Activated CD4-positive, alpha-beta T cell treated with anti-CD3 and anti-CD28 coated beads, Interleukin-2, Interleukin-6, amounts not matched to agents 100 ng/mL and 50 ng/mL, durations not matched to agents 16 hours and 8 hours (primary cell): ENCODE data around the gene ATG4B.
A peak's percentile ranks its signal among the peaks of the same experiment; 100 is the strongest.

ENCODE experiments used
- DNase-seq: peaks from one replicate; pipeline ENCODE4 v3.0.0-alpha.2; 2020

Gene ATG4B

DNA sequence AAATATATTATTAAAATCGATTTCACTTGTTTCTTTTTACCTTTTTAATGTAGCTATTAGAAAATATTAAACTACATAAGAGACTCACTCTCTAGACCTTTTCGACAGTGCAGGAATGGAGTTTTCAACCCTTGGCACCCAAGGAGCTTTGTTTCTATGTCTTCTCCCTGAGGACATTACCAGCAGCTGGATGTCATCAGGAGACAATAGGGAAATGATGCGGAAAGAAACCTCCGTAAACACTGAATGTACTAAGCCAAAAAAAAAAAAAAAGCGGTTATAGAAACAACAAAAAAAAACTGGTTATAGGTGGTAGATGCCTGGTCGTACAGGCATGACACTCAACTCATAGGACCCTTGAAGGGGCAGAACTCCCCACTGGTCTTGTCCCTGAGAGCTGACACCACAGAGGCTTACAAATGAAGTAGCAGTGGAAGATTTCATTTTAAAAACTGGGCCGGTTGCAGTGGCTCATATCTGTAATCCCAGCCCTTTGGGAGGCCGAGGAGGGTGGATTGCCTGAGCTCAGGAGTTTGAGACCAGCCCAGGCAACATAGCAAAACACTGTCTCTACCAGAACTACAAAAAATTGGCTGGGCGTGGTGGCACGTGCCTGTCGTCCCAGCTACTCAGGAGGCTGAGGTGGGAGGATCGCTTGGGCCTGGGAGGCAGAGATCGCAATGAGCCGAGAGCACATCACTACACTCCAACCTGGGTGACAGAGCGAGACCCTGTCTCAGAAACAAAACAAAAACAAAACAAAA lies 24.3 kb upstream of the ATG4B start:
- DNase-seq, result no peak

DNA sequence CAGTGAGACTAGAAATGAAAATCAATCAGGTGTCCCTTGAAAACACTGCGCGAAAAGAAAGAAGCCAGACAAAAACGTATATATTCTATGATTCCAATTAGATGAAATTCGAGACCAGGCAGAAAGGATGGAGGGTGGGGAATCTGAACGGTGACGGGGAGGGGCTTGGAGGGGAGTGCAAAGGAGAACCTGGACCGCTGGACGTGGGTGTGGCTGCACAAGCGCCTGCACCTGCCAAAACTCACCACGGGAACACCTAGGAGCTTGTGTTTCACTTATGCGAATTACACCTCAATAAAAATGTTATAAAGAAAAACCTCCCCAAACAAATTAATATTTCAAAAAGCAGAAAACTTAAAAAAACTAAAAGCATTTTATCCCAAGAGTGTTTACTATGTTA lies 22.5 kb upstream of the ATG4B start:
- no peak for DNase-seq

DNA sequence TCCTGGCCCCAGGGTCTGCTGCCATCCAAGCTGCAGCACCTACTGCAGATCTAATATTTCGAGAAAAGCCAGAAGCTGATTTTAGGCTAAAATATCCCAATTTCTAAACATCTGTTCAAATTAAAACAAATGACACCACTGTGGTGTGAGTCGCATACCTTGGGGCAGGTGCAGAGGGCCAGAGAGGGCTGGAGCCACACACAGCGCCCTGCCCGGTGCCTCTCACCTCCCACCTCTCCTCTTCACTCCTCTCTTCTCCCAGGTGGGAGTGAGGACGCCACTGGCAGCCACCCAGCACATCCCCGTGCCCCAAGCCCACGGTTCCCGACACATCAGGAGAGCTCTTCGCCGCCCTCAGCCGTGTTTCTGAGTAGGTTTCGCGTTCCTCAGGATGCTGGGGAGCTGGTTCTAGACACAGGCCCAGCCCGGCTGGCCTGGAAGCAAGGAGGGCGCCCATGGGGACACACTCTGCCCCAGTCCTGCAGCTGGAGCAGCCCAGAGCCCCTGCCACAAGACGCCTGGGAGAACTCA lies 21.9 kb upstream of the ATG4B start:
- DNase-seq, result no peak

DNA sequence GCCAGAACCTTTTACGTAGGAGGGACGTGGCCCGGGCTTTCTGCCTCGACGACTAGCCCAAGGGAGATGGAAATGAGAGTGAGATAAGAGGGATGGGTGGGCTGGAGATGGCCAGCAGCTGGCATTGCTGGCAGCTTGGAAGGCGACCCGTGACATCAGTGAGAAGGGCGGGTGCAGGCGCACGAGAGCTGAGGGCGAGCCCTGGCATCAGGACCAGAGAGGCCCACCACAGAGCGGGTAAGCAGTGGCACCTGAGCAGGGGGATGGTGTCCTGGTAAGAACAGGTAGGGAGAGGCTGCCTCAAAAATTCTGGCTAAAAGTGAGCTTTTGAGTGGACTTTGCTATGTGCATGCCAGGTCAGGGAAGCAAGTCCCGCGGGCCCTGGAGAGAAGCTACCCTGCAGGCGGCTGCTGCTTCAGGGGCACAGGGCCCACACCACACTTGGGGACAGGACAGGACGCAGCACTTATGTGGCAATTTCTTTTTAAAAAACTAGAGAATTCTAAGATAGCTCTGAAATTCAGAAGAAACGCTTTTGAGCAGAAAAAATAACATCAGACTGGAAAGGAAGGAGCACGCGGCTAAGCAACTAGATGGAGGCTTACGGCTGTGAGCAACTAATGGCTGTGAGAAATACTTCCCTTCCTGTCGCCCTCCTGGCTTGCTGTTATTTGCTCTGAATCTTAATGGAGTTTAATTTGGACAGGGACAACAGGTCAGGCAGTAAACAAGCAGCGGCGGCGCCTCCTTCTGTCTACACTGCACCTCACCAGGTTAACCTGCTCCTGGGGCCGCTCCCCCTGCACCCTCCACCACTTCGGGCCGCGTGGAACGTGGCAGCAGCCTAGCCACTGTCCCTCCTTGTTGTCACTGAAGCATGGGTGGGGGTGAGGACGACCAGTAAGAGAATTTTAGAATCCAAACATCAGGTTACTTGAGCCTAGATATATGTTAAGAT lies 21.0 kb upstream of the ATG4B start:
- no peak for DNase-seq

DNA sequence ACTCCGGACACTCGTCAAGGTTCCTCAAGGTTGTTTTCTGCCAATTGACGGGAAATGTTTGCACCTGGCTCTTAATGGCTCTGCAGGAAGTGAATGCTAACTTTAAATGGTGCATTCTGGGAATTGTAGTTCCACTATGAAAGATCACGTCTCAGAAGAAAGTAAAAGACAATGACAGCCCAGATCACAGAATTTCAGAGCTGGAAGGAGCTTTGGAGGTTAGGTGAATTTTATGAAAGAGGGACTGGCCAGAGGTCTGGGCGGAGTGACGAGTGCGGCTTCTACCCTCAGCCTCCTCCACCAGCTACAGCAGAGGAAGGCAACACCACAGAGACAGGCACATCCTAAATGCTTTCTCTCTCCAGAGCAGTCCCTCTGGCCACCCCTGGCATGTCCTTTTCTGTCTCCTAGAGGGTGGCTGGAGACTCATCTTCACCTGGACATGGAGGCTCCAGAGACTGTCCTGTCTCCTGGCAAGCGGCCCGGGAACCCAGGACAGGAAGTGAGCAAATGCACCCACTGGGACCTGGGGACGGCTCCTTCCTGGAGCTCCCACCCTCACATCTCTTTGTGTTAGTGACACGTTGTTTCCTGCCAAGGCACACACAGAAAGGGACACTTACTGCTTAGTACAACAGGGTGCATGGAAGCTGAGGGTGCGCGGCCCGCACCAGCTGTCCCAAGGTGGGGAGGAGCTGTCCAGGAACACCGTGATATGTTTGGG lies 19.9 kb upstream of the ATG4B start:
- DNase-seq, result peak; percentile 58

DNA sequence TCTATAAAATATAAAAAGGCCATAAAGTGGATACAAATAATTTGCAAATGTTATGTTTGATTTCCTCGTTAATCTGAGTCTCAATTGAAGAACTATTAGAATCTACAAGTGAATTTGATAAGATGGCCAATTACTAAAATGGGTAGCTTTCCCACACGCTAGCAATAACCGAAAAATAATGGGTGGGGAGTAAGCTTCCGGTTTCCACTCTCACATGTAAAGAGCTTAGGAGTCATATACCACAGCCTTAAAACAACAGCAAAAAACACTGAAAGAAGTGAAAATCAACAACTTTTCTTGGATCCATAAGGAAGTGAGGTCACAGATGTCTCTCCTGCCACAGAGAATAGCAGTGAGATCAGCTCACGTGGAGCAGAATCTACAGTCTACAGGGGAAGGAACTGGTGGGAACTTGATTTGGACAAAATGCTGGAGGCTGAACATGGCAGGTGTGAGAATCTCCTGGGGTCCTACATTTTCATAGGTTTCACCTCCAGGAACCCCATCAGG lies 19.1 kb upstream of the ATG4B start:
- DNase-seq, result no peak

DNA sequence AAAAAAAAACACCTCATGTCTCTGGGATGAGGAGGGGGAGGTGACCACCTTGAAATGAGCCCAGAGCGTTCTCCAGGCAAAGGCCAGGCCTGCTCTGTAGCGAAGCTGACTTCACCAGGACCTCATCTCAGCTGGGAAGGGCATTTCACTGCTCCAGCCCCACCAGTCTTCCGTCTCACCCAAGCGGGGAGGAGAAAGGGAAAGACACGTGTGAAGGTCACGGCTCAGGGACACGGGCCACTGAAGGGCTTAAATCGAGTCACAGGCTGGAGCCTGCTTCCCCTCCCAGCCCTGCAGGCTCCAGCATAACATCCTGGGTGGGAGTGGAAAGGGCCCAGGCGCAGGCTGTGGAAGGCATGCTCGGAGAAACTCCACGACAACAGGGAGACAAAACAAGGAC lies 18.7 kb upstream of the ATG4B start:
- DNase-seq, result no peak

DNA sequence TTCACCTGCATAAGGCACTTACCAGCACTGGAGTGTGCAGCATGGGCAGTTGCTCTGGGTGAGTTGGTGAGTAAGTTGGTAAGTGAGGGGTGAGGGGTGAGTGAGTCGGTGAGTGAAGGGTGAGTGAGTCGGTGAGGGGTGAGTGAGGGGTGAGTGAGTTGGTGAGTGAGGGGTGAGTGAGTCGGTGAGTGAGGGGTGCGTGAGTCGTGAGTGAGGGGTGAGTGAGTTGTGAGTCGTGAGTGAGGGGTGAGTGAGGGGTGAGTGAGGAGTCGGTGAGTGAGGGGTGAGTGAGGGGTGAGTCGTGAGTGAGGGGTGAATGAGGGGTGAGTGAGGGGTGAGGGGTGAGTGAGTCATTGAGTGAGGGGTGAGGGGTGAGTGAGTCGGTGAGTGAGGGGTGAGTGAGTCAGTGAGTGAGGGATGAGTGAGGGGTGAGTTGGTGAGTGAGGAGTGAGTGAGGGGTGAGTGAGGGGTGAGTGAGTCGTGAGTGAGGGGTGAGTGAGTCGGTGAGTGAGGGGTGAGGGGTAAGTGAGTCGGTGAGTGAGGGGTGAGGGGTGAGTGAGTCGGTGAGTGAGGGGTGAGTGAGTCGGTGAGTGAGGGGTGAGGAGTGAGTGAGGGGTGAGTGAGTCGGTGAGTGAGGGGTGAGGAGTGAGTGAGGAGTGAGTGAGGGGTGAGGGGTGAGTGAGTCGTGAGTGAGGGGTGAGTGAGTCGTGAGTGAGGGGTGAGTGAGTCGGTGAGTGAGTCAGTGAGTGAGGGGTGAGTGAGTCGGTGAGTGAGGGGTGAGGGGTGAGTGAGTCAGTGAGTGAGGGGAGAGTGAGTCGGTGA lies 17.7 kb upstream of the ATG4B start:
- peak; percentile 22 for DNase-seq

DNA sequence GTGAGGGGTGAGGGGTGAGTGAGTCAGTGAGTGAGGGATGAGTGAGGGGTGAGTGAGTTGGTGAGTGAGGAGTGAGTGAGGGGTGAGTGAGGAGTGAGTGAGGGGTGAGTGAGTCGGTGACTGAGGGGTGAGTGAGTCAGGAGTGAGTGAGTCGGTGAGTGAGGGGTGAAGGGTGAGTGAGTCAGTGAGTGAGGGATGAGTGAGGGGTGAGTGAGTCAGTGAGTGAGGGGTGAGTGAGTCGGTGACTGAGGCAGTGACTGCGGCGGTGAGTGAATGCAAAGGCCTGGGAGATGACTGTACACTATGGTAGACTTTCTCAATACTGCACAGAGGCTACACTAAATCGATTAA lies 17.1 kb upstream of the ATG4B start:
- DNase-seq, result peak; percentile 85

DNA sequence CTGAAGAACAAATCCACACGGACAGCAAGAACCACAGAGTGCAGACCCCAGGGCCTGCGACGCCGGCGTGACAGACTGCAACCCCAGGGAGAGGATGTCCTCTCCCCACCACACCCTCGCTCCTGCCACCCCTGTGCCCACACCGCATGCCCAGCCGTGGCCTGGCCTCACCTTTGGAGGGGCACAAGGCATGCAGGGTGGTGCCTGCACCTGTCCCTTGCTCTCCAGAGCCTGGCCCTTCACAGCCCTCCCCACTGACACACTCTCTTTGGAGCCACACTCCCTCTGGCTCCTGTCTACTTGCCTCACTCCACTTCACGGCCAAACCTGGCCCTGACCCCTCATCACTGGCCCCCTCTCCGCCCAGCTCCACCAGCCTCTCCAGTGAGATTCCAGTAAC lies 9.8 kb upstream of the ATG4B start:
- DNase-seq, result no peak

DNA sequence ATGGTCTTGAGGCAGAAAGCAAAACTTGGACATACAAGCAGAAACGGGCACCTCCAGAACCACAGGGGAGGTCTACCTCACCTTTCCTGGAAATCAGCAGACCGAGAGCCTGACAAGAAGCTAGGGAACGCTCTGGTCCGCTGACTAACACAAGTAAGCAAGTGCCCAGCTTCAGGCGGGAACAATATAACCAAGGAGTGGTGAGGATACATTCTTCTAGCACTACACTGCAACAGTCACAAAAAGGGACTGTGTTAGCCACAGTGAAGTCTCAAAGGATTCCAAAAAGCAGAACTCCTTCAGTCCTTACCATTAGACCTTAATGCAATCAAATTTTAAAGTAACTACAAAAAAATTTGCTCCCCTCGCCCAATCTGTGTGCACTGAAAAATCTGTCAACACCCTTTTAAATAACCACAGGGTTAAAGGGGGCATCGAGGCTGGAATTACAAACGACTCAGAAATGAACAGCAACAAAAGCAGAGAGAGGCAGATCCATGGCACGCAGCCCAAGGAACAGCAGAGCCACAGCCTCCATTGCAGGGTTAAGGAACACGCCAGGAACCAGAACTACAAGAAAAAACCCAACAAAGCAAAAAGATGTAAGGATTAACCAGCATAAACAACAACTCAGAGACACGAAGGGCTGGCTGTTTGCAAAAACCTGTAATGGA lies 7.6 kb upstream of the ATG4B start:
- DNase-seq, result no peak

DNA sequence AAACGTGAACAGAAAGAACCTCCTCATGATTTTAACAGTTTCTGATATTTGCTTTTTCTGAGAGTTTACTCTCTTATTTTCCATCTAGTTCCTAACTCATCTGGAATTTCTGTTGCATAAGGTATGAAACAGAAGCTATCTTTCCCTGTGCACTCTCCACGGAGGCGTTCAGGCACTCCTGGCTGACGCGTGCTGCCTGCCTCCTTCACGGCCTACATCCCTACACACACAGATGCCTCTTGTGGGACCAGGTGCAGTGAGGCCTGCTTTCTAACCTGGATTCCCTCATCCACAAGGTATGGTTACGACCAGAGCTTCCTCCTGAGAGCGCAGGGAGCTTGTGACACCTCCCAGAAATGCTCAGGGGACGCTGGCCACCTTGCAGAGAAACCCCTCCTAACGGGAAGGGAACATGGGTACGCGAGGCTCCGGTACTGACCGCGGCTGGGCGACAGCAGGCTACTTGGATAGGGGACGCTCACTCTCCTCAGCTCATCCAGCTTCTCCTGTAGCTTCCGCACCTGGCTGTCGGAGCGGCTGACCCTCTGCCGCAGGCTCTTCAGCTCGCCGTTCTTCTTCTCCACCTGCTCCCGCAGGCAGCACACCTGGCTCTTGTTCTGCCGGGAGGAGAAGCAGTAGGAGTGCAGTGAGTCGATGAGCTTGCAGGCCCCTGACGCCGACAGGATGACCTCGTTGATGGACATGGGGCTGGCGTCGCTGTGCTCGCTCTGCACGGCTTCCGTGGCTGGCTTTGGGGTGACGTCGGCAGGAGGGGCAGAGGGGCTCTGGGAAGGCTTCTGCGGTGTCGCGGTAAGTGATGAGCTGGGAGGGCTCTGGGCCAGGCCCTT lies 4.8 kb upstream of the ATG4B start:
- no peak for DNase-seq

DNA sequence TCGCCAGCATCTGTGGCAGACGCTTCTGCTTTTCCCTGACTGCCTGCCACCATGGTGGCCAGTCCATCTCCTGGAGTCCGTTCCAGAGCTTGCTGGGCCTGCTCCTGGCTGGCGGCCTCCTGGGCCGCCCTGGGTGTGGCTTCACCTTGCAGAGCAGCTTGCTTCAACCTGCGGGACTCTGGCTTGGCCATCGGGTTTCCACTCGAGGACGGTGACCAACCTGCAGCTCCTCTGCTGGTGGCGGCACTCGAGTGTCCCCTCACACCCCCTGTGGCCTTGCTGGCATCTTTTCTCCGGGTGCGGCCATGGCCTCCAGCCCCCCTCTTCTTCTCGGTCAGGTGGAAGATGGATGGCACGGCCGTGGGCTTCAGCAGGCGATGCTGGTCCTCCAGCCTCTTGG lies 3.9 kb upstream of the ATG4B start:
- DNase-seq, result no peak

DNA sequence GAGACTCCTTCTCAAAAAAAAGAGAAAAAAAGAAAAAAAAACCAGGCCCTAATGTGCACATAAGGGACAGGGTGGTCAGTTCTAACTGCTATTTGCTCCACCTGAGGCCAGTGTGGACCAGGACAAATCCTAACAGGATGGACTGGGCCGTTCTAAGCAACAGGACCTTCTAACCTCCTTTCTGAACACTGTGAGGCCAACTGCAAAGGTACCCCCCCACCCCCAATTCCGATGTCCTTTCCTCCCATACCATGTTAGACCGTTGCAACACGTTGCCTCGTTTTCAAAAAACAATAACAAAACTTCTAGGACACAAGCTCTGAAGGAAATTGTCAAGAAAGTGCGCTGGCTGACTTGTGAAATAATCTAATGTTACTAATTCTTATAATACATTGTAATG lies 1.7 kb upstream of the ATG4B start:
- no peak for DNase-seq

DNA sequence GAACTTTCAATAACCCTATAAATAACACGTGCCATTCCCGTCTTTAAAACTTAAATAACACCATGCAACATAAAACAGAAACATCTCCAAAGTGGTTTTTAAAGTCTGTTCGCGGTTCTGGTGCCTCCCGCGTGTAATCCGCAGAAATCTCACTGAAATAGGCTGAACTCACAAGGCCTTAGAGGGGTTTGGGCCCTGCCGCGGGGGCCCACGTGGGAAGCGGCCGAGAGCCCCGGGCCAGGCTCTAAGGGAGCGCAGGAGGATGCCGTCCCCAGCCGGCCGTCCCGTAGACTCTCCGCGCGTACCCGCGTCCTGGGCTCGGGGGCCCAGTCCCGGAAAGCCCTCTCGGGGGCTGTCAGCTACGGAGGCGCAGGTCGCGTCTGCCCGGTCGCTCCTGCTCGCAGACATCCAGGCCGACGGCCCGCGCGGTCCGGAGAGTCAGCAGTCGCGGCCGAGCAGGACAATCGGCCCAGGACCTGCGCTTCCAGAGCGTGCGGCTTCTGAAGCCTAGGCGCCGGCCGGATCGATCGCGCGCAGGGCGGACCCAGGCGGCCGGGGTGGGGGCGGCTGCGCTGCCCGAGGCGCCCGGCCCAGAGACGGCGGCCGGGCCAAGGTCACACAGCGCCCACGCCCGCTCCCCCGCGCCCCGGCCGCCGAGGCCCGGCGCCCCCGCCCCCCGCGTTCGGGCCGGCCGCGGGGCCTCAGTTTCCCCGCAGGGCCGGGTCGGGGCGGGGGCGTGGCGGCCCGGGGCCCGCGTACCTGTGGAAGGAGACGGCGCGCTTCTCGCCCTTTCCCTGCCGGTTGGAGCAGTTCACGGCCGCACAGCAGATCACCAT lies 1.1 kb upstream of the ATG4B start:
- DNase-seq, result peak; percentile 54

DNA sequence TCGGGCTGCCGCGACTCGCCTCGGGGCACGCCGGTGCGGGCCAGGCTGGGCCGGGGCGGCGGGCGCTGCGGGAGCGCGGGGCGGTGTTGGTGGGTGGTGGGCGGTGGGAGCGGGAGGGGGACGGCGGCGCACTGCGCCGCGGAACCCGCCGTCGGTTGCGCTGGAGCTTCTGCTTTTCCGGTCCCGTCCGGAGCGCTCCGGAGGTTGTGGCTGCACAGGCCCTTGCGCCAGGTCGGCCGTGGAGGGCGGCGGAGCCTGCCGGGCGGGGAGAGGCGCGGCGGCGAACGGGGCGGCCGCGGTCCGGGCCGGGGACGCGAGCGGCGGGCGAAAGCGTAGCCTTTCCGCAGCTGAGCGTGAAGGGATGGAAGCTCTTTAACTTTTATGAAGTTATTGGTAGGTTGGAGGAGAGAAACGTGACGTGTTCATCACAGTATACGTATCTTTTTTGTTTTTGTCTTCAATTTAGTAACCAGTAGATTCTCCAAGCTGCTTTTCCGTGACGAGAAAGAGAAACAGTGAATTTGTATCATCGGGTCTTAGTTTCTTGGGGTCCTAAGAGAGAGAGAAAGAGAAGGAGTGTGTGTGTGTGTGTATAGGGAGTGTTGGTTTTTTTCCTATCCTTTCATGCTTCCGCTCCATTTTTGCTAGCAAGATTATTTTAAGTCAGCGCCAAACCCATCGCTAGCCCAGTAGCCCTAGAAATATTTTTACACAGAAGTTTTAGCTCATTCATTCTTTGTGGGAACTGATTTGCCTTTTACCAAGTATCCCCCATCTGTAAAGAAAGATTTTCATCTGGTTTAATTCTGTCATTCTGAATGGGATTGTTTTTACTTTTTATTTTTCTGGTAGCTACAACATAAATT lies 535 bp downstream of the ATG4B start:
- DNase-seq, result peak; percentile 42

DNA sequence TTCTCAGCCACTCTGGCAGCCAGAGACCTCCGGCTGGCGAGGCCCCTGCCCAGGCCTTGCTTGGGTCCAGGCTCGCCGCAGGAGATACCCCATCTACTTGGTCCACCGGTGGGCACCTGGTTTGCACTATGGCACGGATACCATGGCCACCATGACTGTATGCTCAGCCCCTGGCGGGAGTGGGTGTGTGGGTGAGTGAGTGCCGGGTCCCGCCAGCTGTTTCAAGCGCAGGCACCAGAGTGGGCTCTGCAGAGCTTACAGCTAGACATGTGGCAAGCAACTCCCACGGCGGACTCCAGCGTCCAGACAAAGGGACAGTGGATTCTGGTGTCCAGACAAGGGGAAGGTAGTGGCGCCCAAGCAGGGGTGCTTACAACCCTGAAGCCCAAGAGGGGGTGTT lies 1.4 kb downstream of the ATG4B start:
- DNase-seq, result no peak

DNA sequence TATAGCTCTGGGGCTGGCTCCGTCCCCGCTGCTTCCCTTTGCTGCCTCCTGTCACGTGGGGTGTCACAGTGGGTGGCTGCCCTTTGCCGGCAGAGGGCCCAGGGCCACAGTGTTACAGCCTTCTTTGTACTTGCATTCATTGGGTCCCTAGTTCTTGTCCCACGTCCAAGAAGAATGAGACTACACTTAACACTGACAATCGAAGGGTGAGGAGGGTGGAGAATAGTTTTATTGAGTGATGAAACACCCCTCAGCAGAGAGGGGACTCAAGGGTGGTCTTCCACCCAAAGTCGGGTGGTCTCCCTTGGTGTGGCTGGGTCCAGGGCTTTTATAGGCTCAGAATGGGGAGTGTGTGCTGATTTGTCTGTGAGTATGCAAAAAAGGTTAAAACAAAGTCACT lies 1.9 kb downstream of the ATG4B start:
- DNase-seq, result no peak
